B cell (primary cell): Measurements from ENCODE around the gene RPA1. TPM values are rescaled to one million over a fixed set of nuclear protein-coding genes. Genes with fewer than 3 reads are reported as not detected.

ENCODE experiments used
- ATAC-seq: fragments of 200-7000 bp; cut with Tn5 transposase; one replicate; pipeline ENCODE4 v1.10.0; 2021; ENCODE audit warnings: low read depth, mild to moderate bottlenecking, moderate number of reproducible peaks, moderate library complexity
- CTCF ChIA-PET: fragments of 350-600 bp; sonication (Branson Sonifier 250); formaldehyde crosslinking; loops from one replicate; lab custom pipeline; 2021; ENCODE audit warnings: antibody characterized with exemption, inconsistent platforms; lab: Charles Lee
- POLR2A ChIA-PET: fragments of 350-600 bp; sonication (Branson Sonifier 250); formaldehyde crosslinking; loops from one replicate; lab custom pipeline; 2021; ENCODE audit warnings: antibody characterized with exemption; lab: Charles Lee
- DNase-seq: peaks from one replicate; pipeline ENCODE4 v3.0.0; 2013
- H2AFZ ChIP-seq: 2 replicates; pipeline ENCODE4 v1.6.1; 2012; ENCODE audit warnings: mild to moderate bottlenecking, low read depth, low read length; ENCODE audit not compliant: insufficient read depth, poor library complexity, severe bottlenecking
- H3K27ac ChIP-seq, 2 donors: 1 replicate in 1 of 2; 2 replicates in 1 of 2; pipeline ENCODE4 v1.5.1; 2012 to 2013; ENCODE audit warnings: low read length in 2 of 2, mild to moderate bottlenecking in 2 of 2, moderate library complexity in 1 of 2
- H3K27me3 ChIP-seq, 4 experiments: fragments of 200-600 bp in 1 of 4; sonication (generic) in 1 of 4; replicated peaks in 1 of 4; 1 replicate in 2 of 4; 2 replicates in 2 of 4; pipeline versions ENCODE4 v1.6.1 to v1.7.0; 2013 to 2016; ENCODE audit warnings: low read length in 3 of 4, mild to moderate bottlenecking in 2 of 4, mixed read lengths in 1 of 4, moderate library complexity in 1 of 4; ENCODE audit not compliant: insufficient read depth in 4 of 4, control insufficient read depth in 3 of 4; ENCODE audit errors: control extremely low read depth in 1 of 4
- H3K36me3 ChIP-seq, 2 experiments: replicated peaks in 1 of 2; 1 replicate in 1 of 2; 2 replicates in 1 of 2; pipeline versions ENCODE4 v1.6.1 to v1.7.1; 2013; ENCODE audit warnings: low read length in 1 of 2; ENCODE audit not compliant: insufficient read depth in 2 of 2, control insufficient read depth in 1 of 2; ENCODE audit errors: control extremely low read depth in 1 of 2, extremely low read depth in 1 of 2
- H3K4me1 ChIP-seq, 2 donors: fragments of 200-600 bp in 1 of 2; sonication (generic) in 1 of 2; 1 replicate in 1 of 2; 2 replicates in 1 of 2; pipeline versions ENCODE4 v1.5.1 to v1.6.1; 2013 to 2017; ENCODE audit warnings: low read length in 2 of 2; ENCODE audit not compliant: control insufficient read depth in 2 of 2, insufficient read depth in 2 of 2
- H3K4me2 ChIP-seq: replicated peaks from 2 replicates; pipeline ENCODE3; 2012; ENCODE audit warnings: mild to moderate bottlenecking, low read depth, low read length; ENCODE audit not compliant: poor library complexity, severe bottlenecking
- H3K4me3 ChIP-seq, 5 experiments: fragments of 200-600 bp in 1 of 5; sonication (generic) in 1 of 5; 1 replicate in 3 of 5; 2 replicates in 2 of 5; pipeline versions ENCODE4 v1.5.1 to v1.7.0; 2011 to 2016; ENCODE audit warnings: low read length in 4 of 5, mild to moderate bottlenecking in 4 of 5, low read depth in 2 of 5, control low read depth in 1 of 5, moderate library complexity in 1 of 5; ENCODE audit not compliant: insufficient read depth in 1 of 5; ENCODE audit errors: control extremely low read depth in 1 of 5, extremely low read depth in 1 of 5
- H3K79me2 ChIP-seq: fragments of 200-600 bp; sonication (generic); one replicate; pipeline ENCODE4 v1.6.0; 2016; ENCODE audit warnings: low read length; ENCODE audit not compliant: control insufficient read depth, insufficient read depth
- H3K9ac ChIP-seq: fragments of 200-600 bp; sonication (generic); 2 replicates; pipeline ENCODE4 v1.6.1; 2017; ENCODE audit warnings: mild to moderate bottlenecking, low read length, moderate library complexity
- H3K9me3 ChIP-seq, 3 donors: one replicate each; pipeline versions ENCODE4 v1.6.1 to v1.7.1; 2013; ENCODE audit warnings: low read length in 2 of 3; ENCODE audit not compliant: control insufficient read depth in 2 of 3, insufficient read depth in 1 of 3; ENCODE audit errors: control extremely low read depth in 1 of 3
- H4K20me1 ChIP-seq: 2 replicates; pipeline ENCODE4 v1.6.0; 2012; ENCODE audit warnings: mild to moderate bottlenecking, low read length; ENCODE audit not compliant: insufficient read depth, control insufficient read depth, poor library complexity, severe bottlenecking
- H3K27ac Mint-ChIP-seq: one replicate; pipeline ENCODE4 v1.8.0; 2021; ENCODE audit warnings: mixed read lengths
- H3K27me3 Mint-ChIP-seq: one replicate; pipeline ENCODE4 v1.8.0; 2021; ENCODE audit warnings: mixed read lengths
- H3K4me1 Mint-ChIP-seq: one replicate; pipeline ENCODE4 v1.8.0; 2021; ENCODE audit warnings: mixed read lengths
- H3K4me3 Mint-ChIP-seq: one replicate; pipeline ENCODE4 v1.8.0; 2021; ENCODE audit warnings: mixed read lengths
- H3K9me3 Mint-ChIP-seq: one replicate; pipeline ENCODE4 v1.8.0; 2022; ENCODE audit warnings: mixed read lengths; ENCODE audit not compliant: insufficient read depth
- EZH2 ChIP-seq: IDR thresholded peaks from 2 replicates; pipeline ENCODE4 v1.6.1; 2012; ENCODE audit warnings: borderline replicate concordance, low read depth, mild to moderate bottlenecking, moderate library complexity, low read length; ENCODE audit not compliant: insufficient read depth, poor library complexity, severe bottlenecking
- WGBS: methylation state at CpG from one replicate; pipeline ENCODE4 v1.1.5; 2013; ENCODE audit warnings: missing lambda C conversion rate; ENCODE audit not compliant: insufficient coverage; 5-methylcytosine and 5-hydroxymethylcytosine counted together
- intact Hi-C: fragments of 100-400 bp; cut with micrococcal nuclease; formaldehyde crosslinking; loops from one replicate; pipeline ENCODE4 v1.10.0; 2022
- polyA plus RNA-seq: library from polyadenylated mRNA; depleted of rRNA; stranded (reverse); fragments of >200 nt; gene quantifications from 2 replicates; pipeline ENCODE4 v1.2.3, GENCODE V29; 2012
- total RNA-seq, 2 donors: library from RNA; stranded (reverse); fragments of 120-200 nt in 1 of 2; gene quantifications; 1 replicate in 1 of 2; 2 replicates in 1 of 2; pipeline versions ENCODE4 v1.2.3 to v1.2.4, GENCODE V29; 2013 to 2022
- TF ChIP-seq, protein P1 (sequence below): fragments of 200-600 bp; IDR thresholded peaks from one replicate; pipeline ENCODE4 v1.8.0; 2022; ENCODE audit warnings: antibody characterized with exemption, mild to moderate bottlenecking

The RPA1 gene
- total and polyA plus RNA-seq, 2 donors (not counting 1 experiment from before 2014, with no cell fraction given), result 27.0 to 94.5 TPM

DNA sequence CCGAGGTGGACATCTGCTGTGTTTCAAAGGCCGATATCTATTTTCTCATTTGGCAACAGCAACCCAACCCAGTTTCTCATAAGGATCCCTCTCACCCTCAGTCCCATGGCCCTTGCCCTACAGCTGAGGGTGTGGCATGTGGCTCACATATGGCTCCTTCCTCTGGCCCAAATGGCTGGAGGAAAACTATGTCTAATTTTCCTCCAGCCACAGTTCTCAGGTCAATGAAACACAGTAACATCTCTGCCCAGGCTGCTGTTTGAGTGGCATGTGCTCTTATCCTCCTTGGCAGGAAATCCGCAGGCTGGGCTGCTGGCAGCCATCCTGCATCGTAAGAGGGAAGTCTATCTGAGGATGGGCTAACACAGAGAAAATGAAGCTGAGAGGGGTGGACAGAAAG, 43.9 kb upstream of the RPA1 start:
- H3K27ac ChIP-seq, result no peak overlapping the region
- Mint-ChIP-seq H3K4me3 (no peak overlapping the region), H3K27ac (peak overlapping the region; percentile 53), H3K4me1 (peaks cover 28% of the 10 kb centered on the region), H3K27me3 (no peaks in the 10 kb centered on the region), H3K9me3 (no peaks in the 10 kb centered on the region)
- no peaks in the 10 kb centered on the region for H3K79me2 ChIP-seq
- DNase-seq (no peak), ATAC-seq (no peak)
- TF ChIP-seq, protein P1, sequence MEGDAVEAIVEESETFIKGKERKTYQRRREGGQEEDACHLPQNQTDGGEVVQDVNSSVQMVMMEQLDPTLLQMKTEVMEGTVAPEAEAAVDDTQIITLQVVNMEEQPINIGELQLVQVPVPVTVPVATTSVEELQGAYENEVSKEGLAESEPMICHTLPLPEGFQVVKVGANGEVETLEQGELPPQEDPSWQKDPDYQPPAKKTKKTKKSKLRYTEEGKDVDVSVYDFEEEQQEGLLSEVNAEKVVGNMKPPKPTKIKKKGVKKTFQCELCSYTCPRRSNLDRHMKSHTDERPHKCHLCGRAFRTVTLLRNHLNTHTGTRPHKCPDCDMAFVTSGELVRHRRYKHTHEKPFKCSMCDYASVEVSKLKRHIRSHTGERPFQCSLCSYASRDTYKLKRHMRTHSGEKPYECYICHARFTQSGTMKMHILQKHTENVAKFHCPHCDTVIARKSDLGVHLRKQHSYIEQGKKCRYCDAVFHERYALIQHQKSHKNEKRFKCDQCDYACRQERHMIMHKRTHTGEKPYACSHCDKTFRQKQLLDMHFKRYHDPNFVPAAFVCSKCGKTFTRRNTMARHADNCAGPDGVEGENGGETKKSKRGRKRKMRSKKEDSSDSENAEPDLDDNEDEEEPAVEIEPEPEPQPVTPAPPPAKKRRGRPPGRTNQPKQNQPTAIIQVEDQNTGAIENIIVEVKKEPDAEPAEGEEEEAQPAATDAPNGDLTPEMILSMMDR, result no peak
- no peak for TF ChIP-seq EZH2
- no peaks in the 10 kb centered on the region for H3K9me3 ChIP-seq
- 90% methylated on average over 2 of the region's 4 CpGs for whole genome bisulfite sequencing
- no peak overlapping the region for H2AFZ ChIP-seq
- H3K4me2 ChIP-seq, result no peak overlapping the region
- H3K9ac ChIP-seq, result no peak overlapping the region
- H3K36me3 ChIP-seq, result peaks cover 7 to 31% of the 10 kb centered on the region in 2 experiments
- H3K27me3 ChIP-seq, result no peaks in the 10 kb centered on the region
- intact Hi-C loops, result no loop called here
- ChIA-PET POLR2A (interaction anchor here (1.1 kb wide), 1 partner anchor 64 kb away, joined by 4 read pairs; no protein-coding TSS in a partner anchor), CTCF (interaction anchor here (0.6 to 8.3 kb wide), 5 partner anchors 20 to 117 kb away, joined by 3 to 397 read pairs (median 4); partner anchors contain the start of gene WDR81)
- H3K4me3 ChIP-seq, result no peak overlapping the region
- peaks cover 27 to 30% of the 10 kb centered on the region in 2 donors for H3K4me1 ChIP-seq
- H4K20me1 ChIP-seq, result no peaks in the 10 kb centered on the region

DNA sequence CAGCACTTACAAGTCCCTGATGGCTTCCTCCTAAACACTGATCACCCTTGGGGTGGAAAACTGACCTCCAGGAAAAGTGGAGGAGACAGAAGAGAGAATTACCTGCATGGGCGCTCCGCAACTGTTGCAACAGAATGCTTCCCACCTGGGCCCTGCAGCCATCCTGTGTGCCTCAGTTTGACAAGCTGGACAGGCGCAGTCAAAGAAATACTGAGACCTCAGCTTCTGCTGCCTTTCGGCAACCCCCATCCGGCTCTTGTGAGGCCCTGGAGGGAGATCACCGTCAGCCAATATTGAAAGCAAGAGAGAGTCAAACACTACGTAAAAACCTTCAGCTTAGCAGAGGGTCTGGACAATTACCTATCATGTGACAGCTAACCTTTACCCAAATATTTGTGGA, 43.1 kb upstream of the RPA1 start:
- TF ChIP-seq EZH2, result no peak
- TF ChIP-seq, protein P1, result no peak
- no peaks in the 10 kb centered on the region for H3K79me2 ChIP-seq
- no peak overlapping the region for H2AFZ ChIP-seq
- WGBS, result over 99% methylated on average over 7 of the region's 7 CpGs
- H3K27me3 ChIP-seq, result no peaks in the 10 kb centered on the region
- no peak overlapping the region for H3K27ac Mint-ChIP-seq
- no peak overlapping the region for H3K4me3 Mint-ChIP-seq
- H3K9ac ChIP-seq, result no peak overlapping the region
- H3K4me3 ChIP-seq, result no peak overlapping the region
- no peaks in the 10 kb centered on the region for H3K27me3 Mint-ChIP-seq
- POLR2A ChIA-PET, result no interaction called here
- no peaks in the 10 kb centered on the region for H3K9me3 ChIP-seq
- no peaks in the 10 kb centered on the region for H4K20me1 ChIP-seq
- H3K36me3 ChIP-seq, result peaks cover 7 to 25% of the 10 kb centered on the region in 2 experiments
- ATAC-seq (no peak), DNase-seq (no peak)
- peaks cover 26 to 28% of the 10 kb centered on the region in 2 donors for H3K4me1 ChIP-seq
- H3K9me3 Mint-ChIP-seq, result no peaks in the 10 kb centered on the region
- CTCF ChIA-PET, result interaction anchor here (0.6 to 8.3 kb wide), 6 partner anchors 14 to 118 kb away, joined by 3 to 397 read pairs (median 4); partner anchors contain the start of gene WDR81
- intact Hi-C loops, result no loop called here
- H3K27ac ChIP-seq, result no peak overlapping the region
- H3K4me2 ChIP-seq, result no peak overlapping the region
- H3K4me1 Mint-ChIP-seq, result peaks cover 28% of the 10 kb centered on the region
